MM.1S (cell line): ENCODE measurements around the gene TATDN2.

Experiments
- CTCF ChIP-seq: fragments of 300-600 bp; sonication (generic); IDR thresholded peaks from 2 replicates; pipeline ENCODE4 v1.5.1; 2016; ENCODE audit warnings: antibody characterized with exemption, low read length, mixed read lengths
- EZH2 ChIP-seq: fragments of 300-600 bp; sonication (generic); optimal IDR thresholded peaks from 2 replicates; pipeline ENCODE3; 2017; ENCODE audit warnings: low read depth, mild to moderate bottlenecking, antibody characterized with exemption, low read length, mixed read lengths

- TF ChIP-seq CTCF (no peak), EZH2 (no peak)
Measured at GRCh38 chr3:10328460-10329071, 80.3 kb downstream of the TATDN2 start.
